HG03135 (cell line): ENCODE measurements around the gene RBKS.

Experiments
- ATAC-seq: cut with Tn5 transposase; IDR thresholded peaks from one replicate; pipeline ENCODE4 v1.9.1; 2021; ENCODE audit warnings: mild to moderate bottlenecking, moderate library complexity; ENCODE audit not compliant: unreplicated experiment

RBKS gene

GRCh38 chr2:27838502-27838901 is 51.7 kb downstream of the RBKS start:
- no peak for ATAC-seq

GRCh38 chr2:27833931-27834330 is 56.3 kb downstream of the RBKS start:
- no peak for ATAC-seq

GRCh38 chr2:27832396-27832795 is 57.8 kb downstream of the RBKS start:
- ATAC-seq, result no peak

GRCh38 chr2:27831279-27832050 is 58.7 kb downstream of the RBKS start:
- ATAC-seq, result no peak

- ATAC-seq, result no peak
These were observed 59.5 kb downstream of the RBKS start for GRCh38 chr2:27830656-27831055.

GRCh38 chr2:27829791-27830190 is 60.4 kb downstream of the RBKS start:
- no peak for ATAC-seq

GRCh38 chr2:27828305-27828704 is 61.9 kb downstream of the RBKS start:
- ATAC-seq, result no peak

GRCh38 chr2:27824401-27824800 is 65.8 kb downstream of the RBKS start:
- ATAC-seq, result no peak

GRCh38 chr2:27823569-27823968 is 66.6 kb downstream of the RBKS start:
- no peak for ATAC-seq

GRCh38 chr2:27823135-27823534 is 67.1 kb downstream of the RBKS start:
- ATAC-seq, result no peak

- no peak for ATAC-seq
These were observed 68.1 kb downstream of the RBKS start for GRCh38 chr2:27822049-27822448.

- ATAC-seq, result no peak
These were observed 74.2 kb downstream of the RBKS start for GRCh38 chr2:27815860-27816438.

- no peak for ATAC-seq
These were observed 75.4 kb downstream of the RBKS start for GRCh38 chr2:27814758-27815157.

GRCh38 chr2:27811768-27812167 is 78.4 kb downstream of the RBKS start:
- ATAC-seq, result no peak

- no peak for ATAC-seq
These were observed 79.7 kb downstream of the RBKS start for GRCh38 chr2:27810455-27810854.

- no peak for ATAC-seq
These were observed 80.4 kb downstream of the RBKS start for GRCh38 chr2:27809761-27810241.

GRCh38 chr2:27808984-27809383 is 81.2 kb downstream of the RBKS start:
- no peak for ATAC-seq

- ATAC-seq, result no peak
These were observed 81.8 kb downstream of the RBKS start for GRCh38 chr2:27808418-27808817.

GRCh38 chr2:27807476-27807875 is 82.7 kb downstream of the RBKS start:
- ATAC-seq, result no peak

GRCh38 chr2:27806311-27807059 is 83.7 kb downstream of the RBKS start:
- no peak for ATAC-seq

- no peak for ATAC-seq
These were observed 85.0 kb downstream of the RBKS start for GRCh38 chr2:27805180-27805579.

- no peak for ATAC-seq
These were observed 86.0 kb downstream of the RBKS start for GRCh38 chr2:27804146-27804545.
